Spleen (tissue), 7 donors: ENCODE results near the gene FAM163A.

Experiments used
- CTCF ChIP-seq, 11 experiments: fragments of 200-600 bp in 7 of 11; fragments of 450-650 bp in 4 of 11; sonication (generic) in 4 of 11; IDR thresholded peaks in 8 of 11; conservative IDR thresholded peaks in 3 of 11; 1 replicate in 7 of 11; 2 replicates in 4 of 11; pipeline versions ENCODE4 v1.4.0 to v1.8.0; 2016 to 2021; ENCODE audit warnings: antibody characterized with exemption in 11 of 11, inconsistent platforms in 4 of 11, mild to moderate bottlenecking in 1 of 11
- POLR2A ChIP-seq, 3 donors: fragments of 450-650 bp; IDR thresholded peaks; one replicate each; pipeline ENCODE4 v1.5.1; 2017; ENCODE audit warnings: antibody characterized with exemption in 3 of 3, mild to moderate bottlenecking in 1 of 3
- POLR2AphosphoS5 ChIP-seq, 3 donors: sonication (generic); formaldehyde crosslinking; IDR thresholded peaks; one replicate each; pipeline ENCODE4 v1.5.1; 2017; ENCODE audit warnings: antibody characterized with exemption in 3 of 3
- donor health status: DM: no; HTN: no; CAD: no; lungs with moderate emphysema.
- donor health status: DM: no; HTN: no; CAD: no.
- donor health status: DM: no; HTN: no; CAD: no.

DNA sequence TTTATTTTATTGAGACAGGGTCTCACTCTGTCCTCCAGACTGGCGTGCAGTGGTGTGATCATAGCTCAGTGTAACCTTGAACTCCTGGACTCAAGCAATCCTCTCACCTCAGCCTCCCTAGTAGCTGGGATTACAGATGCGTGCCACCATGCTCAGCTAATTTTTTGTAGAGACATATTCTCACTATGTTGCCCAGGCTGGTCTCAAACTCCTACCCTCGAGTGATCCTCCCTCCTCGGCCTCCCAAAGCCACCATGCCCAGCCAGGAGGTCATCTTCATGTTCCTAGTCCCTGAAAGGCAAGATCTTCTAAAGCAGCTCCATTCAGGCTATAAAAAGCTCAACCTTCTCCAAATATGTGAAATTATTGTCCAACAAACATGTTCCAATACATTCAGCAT lies 80.6 kb downstream of the FAM163A start:
- no peak for TF ChIP-seq CTCF (IDR thresholded peaks at IDR 0.05 in 8 of 11, conservative IDR thresholded peaks at IDR 0.05 in 3 of 11)
- TF ChIP-seq POLR2A (IDR thresholded peaks at IDR 0.05) = no peak
- TF ChIP-seq POLR2AphosphoS5 (IDR thresholded peaks at IDR 0.05) = no peak
